ES-I3 (cell line): ENCODE measurements around the gene TLR9.
"Not testable (repeated sequence)": the region's sequence is repeated elsewhere in the genome, so short reads cannot be mapped to it uniquely, and the experiment has no call there.

Source experiments
- H3K36me3 ChIP-seq: 2 replicates; pipeline ENCODE4 v1.6.1; 2013; ENCODE audit warnings: mild to moderate bottlenecking, low read length, control low read depth, moderate library complexity; ENCODE audit not compliant: insufficient read depth
- H3K4me1 ChIP-seq: 2 replicates; pipeline ENCODE4 v1.6.1; 2013; ENCODE audit warnings: mild to moderate bottlenecking, control low read depth, low read length; ENCODE audit not compliant: insufficient read depth
- H3K9ac ChIP-seq: 2 replicates; pipeline ENCODE4 v1.6.1; 2013; ENCODE audit warnings: low read depth, mild to moderate bottlenecking, low read length, moderate library complexity
- H3K9me3 ChIP-seq: 2 replicates; pipeline ENCODE4 v1.6.1; 2013; ENCODE audit warnings: mild to moderate bottlenecking, low read length, moderate library complexity; ENCODE audit not compliant: control insufficient read depth, insufficient read depth

TLR9 gene

GRCh38 chr3:52225452-52226228 is at the start of gene TLR9:
Gene TLR9, minus strand, starts transcription at chr3:52225645. Its CDS starts 116 bp downstream, at chr3:52225529.
- H3K36me3 ChIP-seq = peaks cover 3% of the 10 kb centered on the region; the same call in 1 of the 2 replicates
- peaks cover 4% of the 10 kb centered on the region; the same call in 1 of the 2 replicates for H3K4me1 ChIP-seq
- H3K9ac ChIP-seq = no peak within 1 kb of the TSS
- H3K9me3 ChIP-seq = no peaks in the 10 kb centered on the region

GRCh38 chr3:52274781-52275180 is 49.3 kb upstream of the TLR9 start:
- H3K9ac ChIP-seq, H3K9me3 ChIP-seq, H3K36me3 ChIP-seq, H3K4me1 ChIP-seq: not testable (repeated sequence)

- H3K36me3 ChIP-seq = peaks cover 5% of the 10 kb centered on the region
- no peak overlapping the region for H3K9ac ChIP-seq
- H3K9me3 ChIP-seq = no peaks in the 10 kb centered on the region
- no peaks in the 10 kb centered on the region; the same call in 1 of the 2 replicates for H3K4me1 ChIP-seq
These were observed 47.4 kb upstream of the TLR9 start for GRCh38 chr3:52272831-52273230.

- not testable (repeated sequence) for H3K36me3 ChIP-seq, H3K9me3 ChIP-seq, H3K4me1 ChIP-seq, H3K9ac ChIP-seq
These were observed 46.7 kb upstream of the TLR9 start for GRCh38 chr3:52272172-52272571.

- H3K4me1 ChIP-seq = no peaks in the 10 kb centered on the region
- H3K9me3 ChIP-seq = no peaks in the 10 kb centered on the region
- H3K9ac ChIP-seq = no peak overlapping the region
- peaks cover 18% of the 10 kb centered on the region for H3K36me3 ChIP-seq
These were observed 44.9 kb upstream of the TLR9 start for GRCh38 chr3:52270252-52270754.

GRCh38 chr3:52269776-52270175 is 44.3 kb upstream of the TLR9 start:
- no peaks in the 10 kb centered on the region for H3K9me3 ChIP-seq
- peaks cover 18% of the 10 kb centered on the region for H3K36me3 ChIP-seq
- H3K9ac ChIP-seq = no peak overlapping the region
- no peaks in the 10 kb centered on the region for H3K4me1 ChIP-seq

- Histone ChIP-seq H3K9me3 (no peaks in the 10 kb centered on the region), H3K4me1 (no peaks in the 10 kb centered on the region), H3K9ac (no peak overlapping the region), H3K36me3 (peaks cover 18% of the 10 kb centered on the region)
These were observed 42.6 kb upstream of the TLR9 start for GRCh38 chr3:52268036-52268435.

GRCh38 chr3:52265387-52265786 is 39.9 kb upstream of the TLR9 start:
- H3K9ac ChIP-seq = no peak overlapping the region
- H3K4me1 ChIP-seq = no peaks in the 10 kb centered on the region
- H3K36me3 ChIP-seq = peaks cover 25% of the 10 kb centered on the region

GRCh38 chr3:52262447-52262846 is 37.0 kb upstream of the TLR9 start:
- H3K36me3 ChIP-seq = peaks cover 44% of the 10 kb centered on the region
- H3K4me1 ChIP-seq = no peaks in the 10 kb centered on the region
- H3K9ac ChIP-seq = no peak overlapping the region
- H3K9me3 ChIP-seq = no peaks in the 10 kb centered on the region

More at GRCh38 chr3:52265387-52265786, 39.9 kb upstream of the TLR9 start:
- H3K9me3 ChIP-seq = no peaks in the 10 kb centered on the region

GRCh38 chr3:52259448-52259847 is 34.0 kb upstream of the TLR9 start:
- Histone ChIP-seq H3K9ac (no peak overlapping the region), H3K36me3 (peaks cover 53% of the 10 kb centered on the region), H3K9me3 (no peaks in the 10 kb centered on the region), H3K4me1 (no peaks in the 10 kb centered on the region)

GRCh38 chr3:52259035-52259434 is 33.6 kb upstream of the TLR9 start:
- Histone ChIP-seq H3K4me1 (no peaks in the 10 kb centered on the region), H3K9me3 (no peaks in the 10 kb centered on the region), H3K36me3 (peaks cover 54% of the 10 kb centered on the region)

GRCh38 chr3:52257911-52258310 is 32.5 kb upstream of the TLR9 start:
- peaks cover 60% of the 10 kb centered on the region for H3K36me3 ChIP-seq
- no peaks in the 10 kb centered on the region for H3K4me1 ChIP-seq
- no peaks in the 10 kb centered on the region for H3K9me3 ChIP-seq
- H3K9ac ChIP-seq = no peak overlapping the region

More at GRCh38 chr3:52259035-52259434, 33.6 kb upstream of the TLR9 start:
- no peak overlapping the region for H3K9ac ChIP-seq

GRCh38 chr3:52256622-52257021 is 31.2 kb upstream of the TLR9 start:
- H3K36me3 ChIP-seq = peaks cover 68% of the 10 kb centered on the region
- no peak overlapping the region for H3K9ac ChIP-seq
- no peaks in the 10 kb centered on the region for H3K4me1 ChIP-seq
- H3K9me3 ChIP-seq = no peaks in the 10 kb centered on the region

GRCh38 chr3:52256159-52256558 is 30.7 kb upstream of the TLR9 start:
- Histone ChIP-seq H3K9ac (no peak overlapping the region), H3K4me1 (no peaks in the 10 kb centered on the region), H3K36me3 (peaks cover 66% of the 10 kb centered on the region), H3K9me3 (no peaks in the 10 kb centered on the region)

GRCh38 chr3:52254608-52255007 is 29.2 kb upstream of the TLR9 start:
- Histone ChIP-seq H3K36me3 (peaks cover 56% of the 10 kb centered on the region), H3K9ac (no peak overlapping the region), H3K9me3 (no peaks in the 10 kb centered on the region), H3K4me1 (no peaks in the 10 kb centered on the region)
